Muscle layer of colon (tissue), 2 donors: ENCODE results near the gene RAD23A.

Experiments
- H3K27ac ChIP-seq: one replicate; pipeline ENCODE4 v1.7.0; 2013; ENCODE audit warnings: low read depth, mild to moderate bottlenecking, low read length, moderate library complexity
- H3K27me3 ChIP-seq, 2 donors: one replicate each; pipeline ENCODE4 v1.7.0; 2013; ENCODE audit warnings: low read length in 2 of 2, mild to moderate bottlenecking in 2 of 2; ENCODE audit not compliant: insufficient read depth in 2 of 2, control insufficient read depth in 1 of 2
- H3K36me3 ChIP-seq: one replicate; pipeline ENCODE4 v1.7.0; 2013; ENCODE audit warnings: mild to moderate bottlenecking, low read length; ENCODE audit not compliant: insufficient read depth
- H3K4me1 ChIP-seq: one replicate; pipeline ENCODE4 v1.7.0; 2013; ENCODE audit warnings: mild to moderate bottlenecking, low read length; ENCODE audit not compliant: insufficient read depth
- H3K4me3 ChIP-seq, 2 donors: one replicate each; pipeline ENCODE4 v1.7.0; 2013; ENCODE audit warnings: low read length in 2 of 2, low read depth in 1 of 2, mild to moderate bottlenecking in 1 of 2, moderate library complexity in 1 of 2
- H3K9ac ChIP-seq: one replicate; pipeline ENCODE4 v1.7.0; 2013; ENCODE audit warnings: low read length
- H3K9me3 ChIP-seq: one replicate; pipeline ENCODE4 v1.7.0; 2013; ENCODE audit warnings: mild to moderate bottlenecking, low read length
- donor health status: abdominal sarcoma.
- donor health status: Adenocarcinoma of cecum.

RAD23A gene

GRCh38 chr19:12924621-12925310 is 20.9 kb upstream of the RAD23A start:
- H3K27ac ChIP-seq = no peak overlapping the region
- H3K36me3 ChIP-seq = peaks cover 65% of the 10 kb centered on the region
- H3K4me1 ChIP-seq = no peaks in the 10 kb centered on the region
- H3K4me3 ChIP-seq = no peak overlapping the region
- H3K9ac ChIP-seq = no peak overlapping the region
- H3K9me3 ChIP-seq = no peaks in the 10 kb centered on the region
- no peaks in the 10 kb centered on the region for H3K27me3 ChIP-seq

- H3K27me3 ChIP-seq = no peaks in the 10 kb centered on the region
- H3K9ac ChIP-seq = no peak overlapping the region
- H3K36me3 ChIP-seq = peaks cover 48% of the 10 kb centered on the region
Measured at GRCh38 chr19:12930002-12930645, 15.5 kb upstream of the RAD23A start.

GRCh38 chr19:12932392-12933286 is 13.0 kb upstream of the RAD23A start:
- no peaks in the 10 kb centered on the region for H3K9me3 ChIP-seq
- peaks cover 30% of the 10 kb centered on the region for H3K36me3 ChIP-seq
- H3K27me3 ChIP-seq = no peaks in the 10 kb centered on the region
- H3K4me1 ChIP-seq = peaks cover 18% of the 10 kb centered on the region
- peak overlapping the region; percentile 59 to 93 for H3K4me3 ChIP-seq
- peak overlapping the region; percentile 59 for H3K27ac ChIP-seq
- peak overlapping the region; percentile 73 for H3K9ac ChIP-seq

More at GRCh38 chr19:12930002-12930645, 15.5 kb upstream of the RAD23A start:
- H3K4me1 ChIP-seq = peaks cover 13% of the 10 kb centered on the region
- H3K9me3 ChIP-seq = no peaks in the 10 kb centered on the region
- H3K4me3 ChIP-seq = no peak overlapping the region
- H3K27ac ChIP-seq = no peak overlapping the region

GRCh38 chr19:12933287-12934072 is 12.2 kb upstream of the RAD23A start, which contains the start of gene FARSA:
FARSA (minus strand) TSS chr19:12933711; CDS start chr19:12933696, 15 bp downstream.
- H3K9ac ChIP-seq = peak within 1 kb of the TSS; percentile 73
- H3K27me3 ChIP-seq = no peaks in the 10 kb centered on the region
- peak within 1 kb of the TSS; percentile 59 to 93 for H3K4me3 ChIP-seq
- peak within 1 kb of the TSS; percentile 59 for H3K27ac ChIP-seq
- H3K9me3 ChIP-seq = no peaks in the 10 kb centered on the region
- peaks cover 23% of the 10 kb centered on the region for H3K36me3 ChIP-seq
- peaks cover 21% of the 10 kb centered on the region for H3K4me1 ChIP-seq

GRCh38 chr19:12935071-12935470 is 10.6 kb upstream of the RAD23A start:
- Histone ChIP-seq H3K36me3 (peaks cover 14% of the 10 kb centered on the region), H3K9me3 (no peaks in the 10 kb centered on the region), H3K4me1 (peaks cover 29% of the 10 kb centered on the region), H3K27ac (no peak overlapping the region), H3K27me3 (no peaks in the 10 kb centered on the region), H3K4me3 (no peak overlapping the region), H3K9ac (no peak overlapping the region)

- Histone ChIP-seq H3K27ac (no peak overlapping the region), H3K36me3 (peaks cover 19% of the 10 kb centered on the region), H3K4me1 (peaks cover 40% of the 10 kb centered on the region), H3K27me3 (no peaks in the 10 kb centered on the region), H3K9me3 (no peaks in the 10 kb centered on the region), H3K4me3 (no peak overlapping the region), H3K9ac (no peak overlapping the region)
Measured at GRCh38 chr19:12936582-12936981, 9.1 kb upstream of the RAD23A start.

- H3K27ac ChIP-seq = peak overlapping the region; percentile 41
- H3K4me1 ChIP-seq = peaks cover 42% of the 10 kb centered on the region
- H3K9me3 ChIP-seq = no peaks in the 10 kb centered on the region
- no peaks in the 10 kb centered on the region for H3K27me3 ChIP-seq
- no peak overlapping the region for H3K9ac ChIP-seq
- H3K4me3 ChIP-seq = peak overlapping the region; percentile 55 to 79
- peaks cover 27% of the 10 kb centered on the region for H3K36me3 ChIP-seq
Measured at GRCh38 chr19:12937093-12937926, 8.4 kb upstream of the RAD23A start.

GRCh38 chr19:12937927-12938778 is 7.5 kb upstream of the RAD23A start, which contains the start of gene CALR:
CALR (plus strand) TSS chr19:12938609; CDS start chr19:12938680, 71 bp downstream.
- no peaks in the 10 kb centered on the region for H3K9me3 ChIP-seq
- H3K27me3 ChIP-seq = no peaks in the 10 kb centered on the region
- peak within 1 kb of the TSS; percentile 99 for H3K27ac ChIP-seq
- H3K4me1 ChIP-seq = peaks cover 39% of the 10 kb centered on the region
- H3K36me3 ChIP-seq = peaks cover 35% of the 10 kb centered on the region
- peak within 1 kb of the TSS; percentile 79 to 99 for H3K4me3 ChIP-seq
- H3K9ac ChIP-seq = peak within 1 kb of the TSS; percentile 71

- peaks cover 42% of the 10 kb centered on the region for H3K36me3 ChIP-seq
- H3K9me3 ChIP-seq = no peaks in the 10 kb centered on the region
- peaks cover 43% of the 10 kb centered on the region for H3K4me1 ChIP-seq
- H3K27me3 ChIP-seq = no peaks in the 10 kb centered on the region
- peak overlapping the region; percentile 99 for H3K27ac ChIP-seq
- H3K9ac ChIP-seq = peak overlapping the region; percentile 71
- peak overlapping the region; percentile 79 to 99 for H3K4me3 ChIP-seq
Measured at GRCh38 chr19:12938779-12939601, 6.7 kb upstream of the RAD23A start.
